ENCODE data around the gene C22orf39.

C22orf39 gene

DNA sequence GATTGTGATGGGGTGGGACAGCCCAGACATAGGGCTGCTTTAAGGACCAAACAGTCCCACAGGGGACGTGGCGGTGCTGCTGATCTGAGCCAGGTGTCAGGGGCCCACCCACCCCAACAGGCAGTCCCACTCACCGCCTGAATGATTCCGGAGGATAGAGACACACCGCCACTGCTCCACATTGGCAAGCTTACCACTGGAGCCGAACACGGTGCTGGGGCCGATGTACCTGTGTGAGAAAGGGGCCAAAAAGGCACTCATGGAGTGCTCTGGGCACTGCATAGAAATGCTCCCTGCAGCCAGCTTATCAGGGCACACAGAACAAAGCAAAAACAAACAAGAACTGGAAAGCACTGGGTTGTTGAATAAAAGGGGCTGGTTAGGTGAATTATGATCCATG lies 41.9 kb downstream of the C22orf39 start:
- no peak overlapping the region for H3K4me3 ChIP-seq (ENCODE audit: low read depth, low read length)
- DNase-seq (ENCODE audit: low read depth) = no peak
- TF ChIP-seq CTCF (conservative IDR thresholded peaks at IDR 0.05; ENCODE audit: low read depth, low read length) = no peak

- no peak for TF ChIP-seq CTCF (conservative IDR thresholded peaks at IDR 0.05; ENCODE audit: low read depth, low read length)
- DNase-seq (ENCODE audit: low read depth) = no peak
- H3K4me3 ChIP-seq (ENCODE audit: low read depth, low read length) = no peak overlapping the region
These were observed 42.4 kb downstream of the C22orf39 start for GRCh38 chr22:19405133-19405532.

GRCh38 chr22:19404676-19405075 lies 42.8 kb downstream of the C22orf39 start:
- no peak for DNase-seq (ENCODE audit: low read depth)
- no peak for TF ChIP-seq CTCF (conservative IDR thresholded peaks at IDR 0.05; ENCODE audit: low read depth, low read length)
- no peak overlapping the region for H3K4me3 ChIP-seq (ENCODE audit: low read depth, low read length)

DNA sequence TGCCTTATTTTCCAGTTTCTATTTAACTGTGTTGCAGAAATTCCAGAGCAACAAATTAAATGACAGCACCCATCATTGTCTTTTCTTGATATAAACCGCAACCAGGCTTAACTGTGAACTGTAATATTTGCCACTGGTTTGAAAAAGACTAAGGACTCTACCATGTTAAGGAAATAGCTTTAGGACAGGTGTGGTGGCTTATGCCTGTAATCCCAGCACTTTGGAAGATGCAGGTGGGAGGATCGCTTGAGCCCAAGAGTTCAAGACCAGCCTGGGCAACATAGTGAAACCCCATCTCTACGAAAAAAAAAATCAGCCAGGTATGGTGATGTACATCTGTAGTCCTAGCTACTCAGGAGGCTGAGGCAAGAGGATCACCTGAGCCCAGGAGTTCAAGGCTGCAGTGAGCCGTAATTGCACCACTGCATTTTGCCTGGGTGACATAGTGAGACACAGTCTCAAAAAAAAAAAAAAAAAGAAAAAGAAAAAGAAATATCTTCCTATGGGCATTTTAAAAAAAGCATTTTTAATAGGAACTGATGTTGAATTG lies 44.8 kb downstream of the C22orf39 start:
- DNase-seq (ENCODE audit: low read depth) = no peak
- H3K4me3 ChIP-seq (ENCODE audit: low read depth, low read length) = no peak overlapping the region
- TF ChIP-seq CTCF (conservative IDR thresholded peaks at IDR 0.05; ENCODE audit: low read depth, low read length) = no peak

DNA sequence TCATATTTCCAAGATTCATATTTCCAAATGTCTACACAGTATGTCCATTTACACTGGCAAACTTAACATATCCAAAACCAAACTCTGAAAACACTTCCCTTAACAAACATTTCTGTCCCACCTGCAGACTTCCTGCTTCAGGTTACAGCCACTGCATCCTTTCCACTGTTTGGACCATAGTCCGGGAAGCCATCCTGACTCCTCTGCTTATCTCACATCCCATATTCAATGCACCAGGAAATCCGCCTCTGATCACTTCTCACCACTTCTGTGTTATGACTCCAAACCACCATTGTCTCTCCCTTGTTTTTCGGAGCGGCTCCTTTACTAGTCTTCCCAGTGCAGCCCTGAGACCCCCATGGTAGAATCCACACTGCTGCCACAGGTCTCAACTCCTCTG lies 46.0 kb downstream of the C22orf39 start:
- H3K4me3 ChIP-seq (ENCODE audit: low read depth, low read length) = no peak overlapping the region
- DNase-seq (ENCODE audit: low read depth) = no peak
- TF ChIP-seq CTCF (conservative IDR thresholded peaks at IDR 0.05; ENCODE audit: low read depth, low read length) = no peak

- H3K4me3 ChIP-seq (ENCODE audit: low read depth, low read length) = no peak overlapping the region
- TF ChIP-seq CTCF (conservative IDR thresholded peaks at IDR 0.05; ENCODE audit: low read depth, low read length) = no peak
- no peak for DNase-seq (ENCODE audit: low read depth)
These were observed 46.6 kb downstream of the C22orf39 start for GRCh38 chr22:19400881-19401280.

DNA sequence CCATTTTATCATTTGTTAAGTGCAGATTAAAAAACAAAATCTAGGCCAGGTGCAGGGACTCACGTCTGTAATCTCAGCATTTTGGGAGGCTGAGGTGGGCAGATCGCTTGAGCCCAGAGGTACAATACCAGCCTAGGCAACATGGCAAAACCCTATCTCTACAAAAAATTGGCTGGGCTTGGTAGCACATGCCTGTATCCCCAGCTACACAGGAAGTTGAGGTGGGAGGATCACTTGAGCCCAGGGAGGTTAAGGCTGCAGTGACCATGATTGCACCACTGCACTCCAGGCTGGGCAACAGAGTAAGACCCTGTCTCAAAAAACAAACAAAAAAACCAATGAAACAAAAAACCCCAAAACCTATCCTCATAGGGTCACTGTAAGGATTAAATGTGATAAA lies 48.9 kb downstream of the C22orf39 start:
- no peak overlapping the region for H3K4me3 ChIP-seq (ENCODE audit: low read depth, low read length)
- no peak for DNase-seq (ENCODE audit: low read depth)
- no peak for TF ChIP-seq CTCF (conservative IDR thresholded peaks at IDR 0.05; ENCODE audit: low read depth, low read length)

Data from choroid plexus epithelial cell (primary cell).